Measurements from ENCODE around the gene PSMB7.

Gene PSMB7

DNA sequence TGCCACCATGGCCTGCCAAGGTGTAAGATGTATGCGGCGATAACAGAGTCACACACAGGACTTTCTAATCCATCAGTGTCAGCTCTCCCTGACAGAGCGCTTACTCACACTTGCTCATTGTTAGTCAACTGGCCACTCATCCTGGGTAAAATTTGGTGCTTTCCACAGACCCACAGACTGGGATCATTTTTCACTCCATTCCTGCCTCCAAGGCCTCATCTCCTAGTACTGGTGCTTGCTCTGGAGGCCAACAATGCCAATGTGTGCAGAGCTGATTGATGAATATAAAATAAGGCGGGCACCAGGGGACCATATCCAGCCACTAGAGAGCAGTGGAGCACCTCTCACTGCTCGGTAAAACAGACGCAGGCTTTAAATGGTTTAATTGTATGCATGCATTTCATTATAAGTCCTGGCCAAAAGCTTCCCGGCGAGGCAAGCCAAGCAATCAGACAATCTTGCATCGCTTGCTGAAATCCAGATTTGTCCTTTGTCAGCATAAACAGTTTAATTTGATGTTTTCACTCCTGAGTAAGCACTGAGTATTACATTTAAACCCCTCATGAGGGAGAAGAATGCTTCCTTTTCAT is 22.3 kb downstream of the PSMB7 start (continued):
- TF ChIP-seq, protein P1, sequence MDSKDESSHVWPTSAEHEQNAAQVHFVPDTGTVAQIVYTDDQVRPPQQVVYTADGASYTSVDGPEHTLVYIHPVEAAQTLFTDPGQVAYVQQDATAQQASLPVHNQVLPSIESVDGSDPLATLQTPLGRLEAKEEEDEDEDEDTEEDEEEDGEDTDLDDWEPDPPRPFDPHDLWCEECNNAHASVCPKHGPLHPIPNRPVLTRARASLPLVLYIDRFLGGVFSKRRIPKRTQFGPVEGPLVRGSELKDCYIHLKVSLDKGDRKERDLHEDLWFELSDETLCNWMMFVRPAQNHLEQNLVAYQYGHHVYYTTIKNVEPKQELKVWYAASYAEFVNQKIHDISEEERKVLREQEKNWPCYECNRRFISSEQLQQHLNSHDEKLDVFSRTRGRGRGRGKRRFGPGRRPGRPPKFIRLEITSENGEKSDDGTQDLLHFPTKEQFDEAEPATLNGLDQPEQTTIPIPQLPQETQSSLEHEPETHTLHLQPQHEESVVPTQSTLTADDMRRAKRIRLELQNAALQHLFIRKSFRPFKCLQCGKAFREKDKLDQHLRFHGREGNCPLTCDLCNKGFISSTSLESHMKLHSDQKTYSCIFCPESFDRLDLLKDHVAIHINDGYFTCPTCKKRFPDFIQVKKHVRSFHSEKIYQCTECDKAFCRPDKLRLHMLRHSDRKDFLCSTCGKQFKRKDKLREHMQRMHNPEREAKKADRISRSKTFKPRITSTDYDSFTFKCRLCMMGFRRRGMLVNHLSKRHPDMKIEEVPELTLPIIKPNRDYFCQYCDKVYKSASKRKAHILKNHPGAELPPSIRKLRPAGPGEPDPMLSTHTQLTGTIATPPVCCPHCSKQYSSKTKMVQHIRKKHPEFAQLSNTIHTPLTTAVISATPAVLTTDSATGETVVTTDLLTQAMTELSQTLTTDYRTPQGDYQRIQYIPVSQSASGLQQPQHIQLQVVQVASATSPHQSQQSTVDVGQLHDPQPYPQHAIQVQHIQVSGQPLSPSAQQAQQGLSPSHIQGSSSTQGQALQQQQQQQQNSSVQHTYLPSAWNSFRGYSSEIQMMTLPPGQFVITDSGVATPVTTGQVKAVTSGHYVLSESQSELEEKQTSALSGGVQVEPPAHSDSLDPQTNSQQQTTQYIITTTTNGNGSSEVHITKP (tag by site-specific recombination; IDR thresholded peaks at IDR 0.05), result peak; percentile 41; the same call in 1 of the 2 replicates
- TF ChIP-seq GLI4 (tag by site-specific recombination; IDR thresholded peaks at IDR 0.05) (no peak), ZNF610 (tag by site-specific recombination; IDR thresholded peaks at IDR 0.05; ENCODE audit: borderline replicate concordance) (no peak), ZFP41 (tag by site-specific recombination; IDR thresholded peaks at IDR 0.05; ENCODE audit: borderline replicate concordance) (no peak), ZNF146 (tag by site-specific recombination; IDR thresholded peaks at IDR 0.05) (no peak), ZNF239 (tag by site-specific recombination; IDR thresholded peaks at IDR 0.05) (no peak)
- TF ChIP-seq, protein P2, sequence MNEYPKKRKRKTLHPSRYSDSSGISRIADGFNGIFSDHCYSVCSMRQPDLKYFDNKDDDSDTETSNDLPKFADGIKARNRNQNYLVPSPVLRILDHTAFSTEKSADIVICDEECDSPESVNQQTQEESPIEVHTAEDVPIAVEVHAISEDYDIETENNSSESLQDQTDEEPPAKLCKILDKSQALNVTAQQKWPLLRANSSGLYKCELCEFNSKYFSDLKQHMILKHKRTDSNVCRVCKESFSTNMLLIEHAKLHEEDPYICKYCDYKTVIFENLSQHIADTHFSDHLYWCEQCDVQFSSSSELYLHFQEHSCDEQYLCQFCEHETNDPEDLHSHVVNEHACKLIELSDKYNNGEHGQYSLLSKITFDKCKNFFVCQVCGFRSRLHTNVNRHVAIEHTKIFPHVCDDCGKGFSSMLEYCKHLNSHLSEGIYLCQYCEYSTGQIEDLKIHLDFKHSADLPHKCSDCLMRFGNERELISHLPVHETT (tag by site-specific recombination; IDR thresholded peaks at IDR 0.05), result no peak
- TF ChIP-seq, protein P3, sequence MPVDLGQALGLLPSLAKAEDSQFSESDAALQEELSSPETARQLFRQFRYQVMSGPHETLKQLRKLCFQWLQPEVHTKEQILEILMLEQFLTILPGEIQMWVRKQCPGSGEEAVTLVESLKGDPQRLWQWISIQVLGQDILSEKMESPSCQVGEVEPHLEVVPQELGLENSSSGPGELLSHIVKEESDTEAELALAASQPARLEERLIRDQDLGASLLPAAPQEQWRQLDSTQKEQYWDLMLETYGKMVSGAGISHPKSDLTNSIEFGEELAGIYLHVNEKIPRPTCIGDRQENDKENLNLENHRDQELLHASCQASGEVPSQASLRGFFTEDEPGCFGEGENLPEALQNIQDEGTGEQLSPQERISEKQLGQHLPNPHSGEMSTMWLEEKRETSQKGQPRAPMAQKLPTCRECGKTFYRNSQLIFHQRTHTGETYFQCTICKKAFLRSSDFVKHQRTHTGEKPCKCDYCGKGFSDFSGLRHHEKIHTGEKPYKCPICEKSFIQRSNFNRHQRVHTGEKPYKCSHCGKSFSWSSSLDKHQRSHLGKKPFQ (tag by site-specific recombination; IDR thresholded peaks at IDR 0.05), result no peak
- TF ChIP-seq, protein P4, sequence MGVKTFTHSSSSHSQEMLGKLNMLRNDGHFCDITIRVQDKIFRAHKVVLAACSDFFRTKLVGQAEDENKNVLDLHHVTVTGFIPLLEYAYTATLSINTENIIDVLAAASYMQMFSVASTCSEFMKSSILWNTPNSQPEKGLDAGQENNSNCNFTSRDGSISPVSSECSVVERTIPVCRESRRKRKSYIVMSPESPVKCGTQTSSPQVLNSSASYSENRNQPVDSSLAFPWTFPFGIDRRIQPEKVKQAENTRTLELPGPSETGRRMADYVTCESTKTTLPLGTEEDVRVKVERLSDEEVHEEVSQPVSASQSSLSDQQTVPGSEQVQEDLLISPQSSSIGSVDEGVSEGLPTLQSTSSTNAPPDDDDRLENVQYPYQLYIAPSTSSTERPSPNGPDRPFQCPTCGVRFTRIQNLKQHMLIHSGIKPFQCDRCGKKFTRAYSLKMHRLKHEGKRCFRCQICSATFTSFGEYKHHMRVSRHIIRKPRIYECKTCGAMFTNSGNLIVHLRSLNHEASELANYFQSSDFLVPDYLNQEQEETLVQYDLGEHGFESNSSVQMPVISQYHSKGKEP (tag by site-specific recombination; IDR thresholded peaks at IDR 0.05), result peak; percentile 37; the same call in 1 of the 2 replicates

DNA sequence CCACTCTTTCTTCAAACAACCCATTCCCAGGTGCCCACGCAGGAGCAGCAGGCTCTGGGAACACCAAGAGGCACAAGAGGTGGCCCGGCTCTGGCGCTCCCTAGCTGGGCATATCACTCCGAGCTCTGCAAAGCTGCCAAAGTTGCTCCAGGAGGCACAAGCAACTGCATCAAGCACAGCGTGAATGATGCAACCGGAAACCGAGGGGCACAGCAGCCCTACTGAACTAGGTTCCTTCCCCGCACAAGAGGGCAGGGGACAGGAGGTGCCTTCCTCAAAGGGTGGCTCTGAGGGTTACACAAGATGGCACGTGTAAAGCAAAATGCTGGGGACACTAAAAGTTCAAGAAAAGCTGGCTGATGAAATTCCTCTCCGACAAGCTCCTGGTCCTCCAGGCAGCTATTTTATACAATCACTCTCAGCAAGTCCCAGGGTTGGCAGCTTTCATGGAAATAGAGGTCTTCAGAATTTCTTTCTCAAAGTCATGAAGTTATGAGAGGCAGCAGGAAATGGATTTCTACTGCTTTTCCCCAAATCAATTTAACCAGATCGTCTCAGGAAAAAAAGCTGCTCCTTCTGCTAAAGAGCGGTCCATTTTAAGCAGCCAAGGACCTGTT is 22.9 kb downstream of the PSMB7 start:
- no peak overlapping the region for H3K4me3 ChIP-seq (ENCODE audit: low read depth, low read length)
- CTCF ChIA-PET, result interaction anchor here (0.5 to 5.2 kb wide), 18 partner anchors 8 to 351 kb away, joined by 3 to 26 read pairs (median 3); no protein-coding TSS in a partner anchor
- no peak overlapping the region for H3K27ac ChIP-seq (ENCODE audit: extremely low read depth, low read depth, low read length)
- H3K9me3 ChIP-seq (ENCODE audit: control insufficient read depth, insufficient read depth, low read depth, low read length), result no peaks in the 10 kb centered on the region
- TF ChIP-seq GLI2 (tag by site-specific recombination; IDR thresholded peaks at IDR 0.05; ENCODE audit: borderline replicate concordance, low read depth), result no peak
- TF ChIP-seq ZNF660 (tag by site-specific recombination; IDR thresholded peaks at IDR 0.05), result no peak
- TF ChIP-seq, protein P5, sequence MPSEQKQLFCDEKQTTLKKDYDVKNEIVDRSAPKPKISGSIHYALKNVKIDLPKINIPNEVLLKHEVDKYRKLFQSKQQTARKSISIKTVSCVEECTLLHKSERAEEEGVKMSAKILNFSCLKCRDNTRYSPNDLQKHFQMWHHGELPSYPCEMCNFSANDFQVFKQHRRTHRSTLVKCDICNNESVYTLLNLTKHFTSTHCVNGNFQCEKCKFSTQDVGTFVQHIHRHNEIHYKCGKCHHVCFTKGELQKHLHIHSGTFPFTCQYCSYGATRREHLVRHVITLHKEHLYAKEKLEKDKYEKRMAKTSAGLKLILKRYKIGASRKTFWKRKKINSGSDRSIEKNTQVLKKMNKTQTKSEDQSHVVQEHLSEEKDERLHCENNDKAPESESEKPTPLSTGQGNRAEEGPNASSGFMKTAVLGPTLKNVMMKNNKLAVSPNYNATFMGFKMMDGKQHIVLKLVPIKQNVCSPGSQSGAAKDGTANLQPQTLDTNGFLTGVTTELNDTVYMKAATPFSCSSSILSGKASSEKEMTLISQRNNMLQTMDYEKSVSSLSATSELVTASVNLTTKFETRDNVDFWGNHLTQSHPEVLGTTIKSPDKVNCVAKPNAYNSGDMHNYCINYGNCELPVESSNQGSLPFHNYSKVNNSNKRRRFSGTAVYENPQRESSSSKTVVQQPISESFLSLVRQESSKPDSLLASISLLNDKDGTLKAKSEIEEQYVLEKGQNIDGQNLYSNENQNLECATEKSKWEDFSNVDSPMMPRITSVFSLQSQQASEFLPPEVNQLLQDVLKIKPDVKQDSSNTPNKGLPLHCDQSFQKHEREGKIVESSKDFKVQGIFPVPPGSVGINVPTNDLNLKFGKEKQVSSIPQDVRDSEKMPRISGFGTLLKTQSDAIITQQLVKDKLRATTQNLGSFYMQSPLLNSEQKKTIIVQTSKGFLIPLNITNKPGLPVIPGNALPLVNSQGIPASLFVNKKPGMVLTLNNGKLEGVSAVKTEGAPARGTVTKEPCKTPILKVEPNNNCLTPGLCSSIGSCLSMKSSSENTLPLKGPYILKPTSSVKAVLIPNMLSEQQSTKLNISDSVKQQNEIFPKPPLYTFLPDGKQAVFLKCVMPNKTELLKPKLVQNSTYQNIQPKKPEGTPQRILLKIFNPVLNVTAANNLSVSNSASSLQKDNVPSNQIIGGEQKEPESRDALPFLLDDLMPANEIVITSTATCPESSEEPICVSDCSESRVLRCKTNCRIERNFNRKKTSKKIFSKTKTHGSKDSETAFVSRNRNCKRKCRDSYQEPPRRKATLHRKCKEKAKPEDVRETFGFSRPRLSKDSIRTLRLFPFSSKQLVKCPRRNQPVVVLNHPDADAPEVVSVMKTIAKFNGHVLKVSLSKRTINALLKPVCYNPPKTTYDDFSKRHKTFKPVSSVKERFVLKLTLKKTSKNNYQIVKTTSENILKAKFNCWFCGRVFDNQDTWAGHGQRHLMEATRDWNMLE (tag by site-specific recombination; conservative IDR thresholded peaks at IDR 0.05; ENCODE audit: low read depth), result no peak
- POLR2A ChIA-PET, result interaction anchor here (1.2 kb wide), 1 partner anchor 11 kb away, joined by 3 read pairs; no protein-coding TSS in a partner anchor
- peaks cover 0 to 24% of the 10 kb centered on the region in 2 experiments; a peak in 1 of 3 replicates for H3K36me3 ChIP-seq (ENCODE audit: control insufficient read depth in 2 of 2, insufficient read depth in 1 of 2, low read length in 2 of 2)
- H3K4me1 ChIP-seq (ENCODE audit: control insufficient read depth, insufficient read depth, low read length), result peaks cover 15% of the 10 kb centered on the region

All from HEK293 (cell line).